ENCODE data around the gene CIRBP. TPM values are rescaled to one million over a fixed set of nuclear protein-coding genes. Genes with fewer than 3 reads are reported as not detected.
A peak's percentile ranks its signal among the peaks of the same experiment; 100 is the strongest.

The CIRBP gene
- total and polyA plus RNA-seq, 12 donors = 180 to 356 (median 280) TPM

DNA sequence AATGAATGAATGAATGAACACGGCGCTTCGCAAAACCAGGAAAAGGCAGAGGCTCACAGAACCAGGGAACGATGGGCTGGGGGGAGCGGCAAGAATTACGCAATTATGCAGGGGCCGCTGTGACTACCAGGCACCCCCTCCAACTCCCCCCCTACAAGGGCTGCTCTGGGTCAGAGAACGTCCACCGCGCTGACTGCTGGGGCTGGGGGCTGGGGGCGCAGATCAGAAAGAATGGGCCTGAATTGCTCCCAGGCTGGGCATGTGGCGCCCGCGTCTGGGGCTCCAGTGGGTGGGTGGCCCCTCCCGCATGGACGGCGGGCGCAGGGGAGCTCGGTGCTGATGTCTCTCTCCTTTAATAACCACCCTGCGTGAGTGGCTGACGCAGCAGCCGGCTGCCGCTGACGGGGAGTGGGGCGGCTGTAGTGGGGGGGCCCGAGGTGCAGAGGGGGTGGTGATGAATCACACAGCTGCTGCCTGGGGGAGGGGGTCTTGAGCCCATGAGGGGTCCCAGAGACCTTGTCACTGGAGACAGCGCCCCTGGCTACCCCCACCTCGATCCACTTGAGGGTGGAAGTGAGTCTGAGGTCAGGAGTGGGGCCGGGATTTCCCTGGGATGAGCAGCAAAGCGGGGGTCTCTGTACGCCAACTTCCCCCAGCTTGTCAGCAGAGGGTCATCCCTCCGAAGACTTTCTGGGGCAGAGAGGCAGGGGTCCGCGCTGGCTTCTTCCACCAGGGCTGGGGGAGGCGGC lies 1.5 kb upstream of the CIRBP start:
- no peaks in the 10 kb centered on the region for H3K27me3 ChIP-seq
- ATAC-seq (no peak), DNase-seq (peak in 1 of 2 donors; percentile 32)
- intact Hi-C loops (cut with DNase I) = loop anchor here in 9 of 10 donors (1.0 to 2.0 kb wide), 7 partner anchors 19 to 57 kb away; partner anchors contain the start of gene MIDN (in 3 of the 9)
- no peak for TF ChIP-seq CTCF (IDR thresholded peaks at IDR 0.05)
- peak overlapping the region in 6 of 10 donors; percentile 66 to 100 (median 97) for H3K27ac ChIP-seq
- H3K4me1 ChIP-seq = peaks cover 50 to 78% (median 71%) of the 10 kb centered on the region in 9 donors
- no peaks in the 10 kb centered on the region for H3K9me3 ChIP-seq
- H3K36me3 ChIP-seq = peaks cover 0 to 24% (median 21%) of the 10 kb centered on the region in 9 donors
- WGBS, 2 donors = 27 to 29% methylated on average over 35 of the region's 35 CpGs
- peak overlapping the region in 5 of 10 donors; percentile 51 to 67 (median 62) for H3K4me3 ChIP-seq

DNA sequence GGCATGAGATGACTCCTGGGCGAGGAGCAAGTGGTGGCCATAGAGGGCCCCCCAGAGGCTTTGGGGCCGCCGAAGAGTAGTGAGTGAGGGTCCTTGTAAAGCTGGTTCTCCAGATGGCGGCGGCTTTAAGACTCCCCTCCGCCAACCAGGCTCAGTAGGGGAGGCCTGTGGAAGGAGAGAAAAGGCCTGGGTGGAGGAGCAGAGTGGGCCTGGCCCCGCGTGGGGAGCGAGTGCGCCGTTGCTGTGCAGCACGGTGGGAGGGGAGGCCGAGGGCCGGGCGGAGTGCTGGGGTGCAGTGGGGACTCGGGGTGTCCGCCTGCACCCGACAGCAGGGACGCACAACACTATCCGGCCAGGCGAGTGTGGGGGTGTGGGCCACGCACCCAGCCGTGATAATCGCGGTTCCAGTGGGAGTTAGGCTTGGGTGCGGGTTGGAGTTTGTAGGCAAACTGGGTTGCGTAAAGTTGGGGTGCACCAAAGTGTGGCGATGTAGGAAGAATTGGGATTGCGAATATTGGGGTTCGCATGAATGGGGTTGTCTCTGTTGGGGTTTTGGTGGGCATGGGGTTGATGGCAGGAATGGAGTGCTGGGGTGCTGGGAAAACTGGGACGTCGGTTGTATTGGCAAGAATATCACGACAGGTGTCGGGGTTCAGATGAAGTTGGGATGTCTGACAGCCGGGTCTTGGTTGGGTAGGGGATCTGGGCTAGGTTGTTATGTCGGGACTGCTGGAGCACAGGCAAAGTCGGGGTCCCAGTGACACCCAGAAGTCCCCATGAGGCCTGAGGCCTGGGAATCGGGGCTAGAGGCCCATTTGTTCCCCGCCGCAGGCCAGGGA lies 687 bp upstream of the CIRBP start:
- H3K4me3 ChIP-seq = peak overlapping the region in 6 of 10 donors; percentile 69 to 98 (median 82)
- no peak for TF ChIP-seq CTCF (IDR thresholded peaks at IDR 0.05)
- peaks cover 0 to 32% (median 29%) of the 10 kb centered on the region in 9 donors for H3K36me3 ChIP-seq
- peak overlapping the region; percentile 23 to 100 (median 97) for H3K27ac ChIP-seq
- H3K4me1 ChIP-seq = peaks cover 53 to 81% (median 77%) of the 10 kb centered on the region in 9 donors
- no peaks in the 10 kb centered on the region for H3K27me3 ChIP-seq
- DNase-seq = peak; percentile 28 to 41
- intact Hi-C loops (cut with DNase I) = loop anchor here in 1 of 10 donors (2.0 kb wide), 1 partner anchor 58 kb away; no protein-coding TSS in a partner anchor
- ATAC-seq = no peak
- WGBS, 2 donors = 50% methylated on average over 38 to 40 of the region's 40 CpGs
- no peaks in the 10 kb centered on the region for H3K9me3 ChIP-seq

GRCh38 chr19:1269478-1270212 lies 513 bp downstream of the CIRBP start:
- Histone ChIP-seq H3K27ac (peak overlapping the region; percentile 91 to 100 (median 98)), H3K36me3 (peaks cover 0 to 44% (median 41%) of the 10 kb centered on the region in 9 donors), H3K4me3 (peak overlapping the region; percentile 57 to 98 (median 70)), H3K9me3 (no peaks in the 10 kb centered on the region), H3K4me1 (peaks cover 62 to 91% (median 89%) of the 10 kb centered on the region in 9 donors), H3K27me3 (no peaks in the 10 kb centered on the region)
- 0 to 1% methylated on average over 61 to 64 of the region's 64 CpGs for WGBS, 2 donors
- peak; percentile 87 to 89 for DNase-seq
- intact Hi-C loops (cut with DNase I) = loop anchor here in 5 of 10 donors (2.0 to 10.0 kb wide), 4 partner anchors 59 to 235 kb away; partner anchors contain the start of genes DAZAP1 (in 3 of the 5) and GAMT (in 3 of the 5)
- TF ChIP-seq CTCF (IDR thresholded peaks at IDR 0.05) = peak in 2 of 9 donors; percentile 16 to 26
- ATAC-seq = peak; percentile 1 to 40 (median 20)
